Esophagus squamous epithelium (tissue), 5 donors: ENCODE measurements around the gene SPTBN4. TPM values are rescaled to one million over a fixed set of nuclear protein-coding genes. Genes with fewer than 3 reads are reported as not detected.

Source experiments
- DNase-seq: peaks from one replicate; lab custom pipeline; 2025; lab: John Stamatoyannopoulos, UW
- H3K27ac ChIP-seq, 4 donors: fragments of 200-600 bp; sonication (generic); one replicate each; pipeline ENCODE4 v1.5.1; 2016 to 2019; ENCODE audit warnings: mild to moderate bottlenecking in 1 of 4
- H3K27me3 ChIP-seq, 4 donors: fragments of 200-600 bp; sonication (generic); 1 replicate in 3 of 4; 2 replicates in 1 of 4; pipeline versions ENCODE4 v1.5.1 to v1.6.0; 2017 to 2021; ENCODE audit warnings: antibody characterized with exemption in 1 of 4
- H3K36me3 ChIP-seq, 3 donors: fragments of 200-600 bp; sonication (generic); one replicate each; pipeline ENCODE4 v1.5.1; 2016 to 2019
- H3K4me1 ChIP-seq, 3 donors: fragments of 200-600 bp; sonication (generic); one replicate each; pipeline ENCODE4 v1.5.1; 2017 to 2019
- H3K4me3 ChIP-seq, 4 donors: fragments of 200-600 bp; sonication (generic); 1 replicate in 3 of 4; 2 replicates in 1 of 4; pipeline ENCODE4 v1.5.1; 2016 to 2019; ENCODE audit warnings: mild to moderate bottlenecking in 2 of 4, moderate library complexity in 1 of 4
- H3K9me3 ChIP-seq, 3 donors: fragments of 200-600 bp; sonication (generic); one replicate each; pipeline ENCODE4 v1.5.1; 2016 to 2019
- CTCF ChIP-seq, 6 experiments: fragments of 450-650 bp in 4 of 6; fragments of 200-600 bp in 2 of 6; sonication (generic) in 2 of 6; IDR thresholded peaks; one replicate each; pipeline ENCODE4 v1.5.1; 2016 to 2019; ENCODE audit warnings: antibody characterized with exemption in 6 of 6, mild to moderate bottlenecking in 4 of 6, moderate library complexity in 4 of 6
- POLR2A ChIP-seq, 4 donors: fragments of 450-650 bp; IDR thresholded peaks; one replicate each; pipeline ENCODE4 v1.6.1; 2017; ENCODE audit warnings: antibody characterized with exemption in 4 of 4, mild to moderate bottlenecking in 4 of 4, moderate library complexity in 3 of 4
- WGBS, 2 donors: methylation state at CpG; one replicate each; pipeline ENCODE4 v1.1.5; 2018; 5-methylcytosine and 5-hydroxymethylcytosine counted together
- intact Hi-C: fragments of 100-400 bp; cut with DNase I; formaldehyde crosslinking; loops from one replicate; pipeline ENCODE4 v1.15.0; 2022
- total RNA-seq, 4 donors: library from RNA; depleted of rRNA; stranded (reverse); fragments of >200 nt; gene quantifications; one replicate each; pipeline ENCODE4 v1.1.0, GENCODE V29; 2016
- donor health status: DM: yes; HTN: yes; CAD: no.

Gene SPTBN4
- total RNA-seq, 4 donors from 2014 or later = 0.08 to 2.0 (median 1.2) TPM

- intact Hi-C loops = no loop called here
- H3K9me3 ChIP-seq = no peaks in the 10 kb centered on the region
- WGBS, 2 donors = 40 to 70% methylated on average over 5 to 8 of the region's 9 CpGs
- peak overlapping the region; percentile 62 to 100 (median 96) for H3K27ac ChIP-seq
- H3K4me3 ChIP-seq = no peak overlapping the region
- H3K36me3 ChIP-seq = peaks cover 10 to 54% (median 13%) of the 10 kb centered on the region in 3 donors
- H3K27me3 ChIP-seq = no peaks in the 10 kb centered on the region
- peaks cover 23 to 40% (median 29%) of the 10 kb centered on the region in 3 donors for H3K4me1 ChIP-seq
- TF ChIP-seq CTCF (IDR thresholded peaks at IDR 0.05) = no peak
- no peak for DNase-seq
Observed at GRCh38 chr19:40445780-40446262, 21.0 kb upstream of the SPTBN4 start.

GRCh38 chr19:40446263-40446784 is 20.5 kb upstream of the SPTBN4 start:
- H3K4me3 ChIP-seq = no peak overlapping the region
- no peak for DNase-seq
- TF ChIP-seq POLR2A (IDR thresholded peaks at IDR 0.05) = no peak
- TF ChIP-seq CTCF (IDR thresholded peaks at IDR 0.05) = no peak
- 68 to 89% methylated on average over 8 of the region's 8 CpGs for WGBS, 2 donors
- peak overlapping the region; percentile 62 to 100 (median 96) for H3K27ac ChIP-seq
- intact Hi-C loops = no loop called here
- peaks cover 21 to 35% (median 27%) of the 10 kb centered on the region in 3 donors for H3K4me1 ChIP-seq
- H3K27me3 ChIP-seq = no peaks in the 10 kb centered on the region
- H3K36me3 ChIP-seq = peaks cover 5 to 54% (median 8%) of the 10 kb centered on the region in 3 donors
- no peaks in the 10 kb centered on the region for H3K9me3 ChIP-seq

GRCh38 chr19:40449506-40449905 is 17.3 kb upstream of the SPTBN4 start:
- DNase-seq = no peak
- Histone ChIP-seq H3K4me1 (peaks cover 9 to 40% (median 12%) of the 10 kb centered on the region in 3 donors), H3K9me3 (no peaks in the 10 kb centered on the region), H3K36me3 (peaks cover 0 to 50% (median 0%) of the 10 kb centered on the region in 3 donors), H3K27me3 (no peaks in the 10 kb centered on the region), H3K27ac (no peak overlapping the region), H3K4me3 (no peak overlapping the region)
- WGBS, 2 donors = 76 to 87% methylated on average over 4 of the region's 4 CpGs
- TF ChIP-seq POLR2A (IDR thresholded peaks at IDR 0.05) (no peak), CTCF (IDR thresholded peaks at IDR 0.05) (no peak)
- intact Hi-C loops = no loop called here

- no peak overlapping the region for H3K4me3 ChIP-seq
- no peak for DNase-seq
- WGBS, 2 donors = 98 to 100% methylated on average over 3 to 4 of the region's 4 CpGs
- H3K36me3 ChIP-seq = peaks cover 0 to 61% (median 0%) of the 10 kb centered on the region in 3 donors
- H3K27me3 ChIP-seq = no peaks in the 10 kb centered on the region
- no peaks in the 10 kb centered on the region for H3K9me3 ChIP-seq
- peaks cover 3 to 29% (median 3%) of the 10 kb centered on the region in 3 donors for H3K4me1 ChIP-seq
- no peak overlapping the region for H3K27ac ChIP-seq
- no peak for TF ChIP-seq CTCF (IDR thresholded peaks at IDR 0.05)
- no peak for TF ChIP-seq POLR2A (IDR thresholded peaks at IDR 0.05)
- intact Hi-C loops = no loop called here
Observed at GRCh38 chr19:40450664-40451063, 16.1 kb upstream of the SPTBN4 start.

GRCh38 chr19:40452016-40452415 is 14.8 kb upstream of the SPTBN4 start:
- intact Hi-C loops = no loop called here
- no peak for DNase-seq
- WGBS, 2 donors = 67 to 71% methylated on average over 5 of the region's 5 CpGs
- H3K27ac ChIP-seq = no peak overlapping the region
- H3K36me3 ChIP-seq = peaks cover 0 to 70% (median 5%) of the 10 kb centered on the region in 3 donors
- no peak overlapping the region for H3K4me3 ChIP-seq
- TF ChIP-seq CTCF (IDR thresholded peaks at IDR 0.05) (no peak), POLR2A (IDR thresholded peaks at IDR 0.05) (no peak)
- peaks cover 0 to 20% (median 0%) of the 10 kb centered on the region in 3 donors for H3K4me1 ChIP-seq
- no peaks in the 10 kb centered on the region for H3K27me3 ChIP-seq
- H3K9me3 ChIP-seq = no peaks in the 10 kb centered on the region
